IgD-negative memory B cell (primary cell): ENCODE measurements around the gene BRINP3. TPM values are rescaled to one million over a fixed set of nuclear protein-coding genes. Genes with fewer than 3 reads are reported as not detected.
"Not testable (repeated sequence)": the region's sequence is repeated elsewhere in the genome, so short reads cannot be mapped to it uniquely, and the experiment has no call there.

ENCODE experiments used
- H3K27ac Mint-ChIP-seq, 3 donors: one replicate each; pipeline ENCODE4 v1.8.0; 2020 to 2022; ENCODE audit warnings: mild to moderate bottlenecking in 3 of 3, mixed read lengths in 3 of 3, moderate library complexity in 1 of 3
- H3K27me3 Mint-ChIP-seq: one replicate; pipeline ENCODE4 v1.8.0; 2021; ENCODE audit warnings: mixed read lengths
- H3K36me3 Mint-ChIP-seq: one replicate; pipeline ENCODE4 v1.8.0; 2020; ENCODE audit warnings: mild to moderate bottlenecking, mixed read lengths
- H3K4me1 Mint-ChIP-seq, 3 donors: one replicate each; pipeline ENCODE4 v1.8.0; 2020 to 2022; ENCODE audit warnings: mixed read lengths in 3 of 3, mild to moderate bottlenecking in 1 of 3
- H3K4me3 Mint-ChIP-seq, 4 donors: one replicate each; pipeline ENCODE4 v1.8.0; 2020 to 2022; ENCODE audit warnings: mild to moderate bottlenecking in 4 of 4, mixed read lengths in 4 of 4, moderate library complexity in 3 of 4
- H3K9me3 Mint-ChIP-seq, 3 donors: one replicate each; pipeline ENCODE4 v1.8.0; 2020 to 2021; ENCODE audit warnings: mixed read lengths in 3 of 3, mild to moderate bottlenecking in 1 of 3
- polyA plus RNA-seq: library from polyadenylated mRNA; unstranded; fragments of 300-500 nt; fragmentation: Illumina TruSeq; gene quantifications from one replicate; pipeline ENCODE4 v1.2.3, GENCODE V29; 2021

BRINP3 gene
- not detected for polyA plus RNA-seq

DNA sequence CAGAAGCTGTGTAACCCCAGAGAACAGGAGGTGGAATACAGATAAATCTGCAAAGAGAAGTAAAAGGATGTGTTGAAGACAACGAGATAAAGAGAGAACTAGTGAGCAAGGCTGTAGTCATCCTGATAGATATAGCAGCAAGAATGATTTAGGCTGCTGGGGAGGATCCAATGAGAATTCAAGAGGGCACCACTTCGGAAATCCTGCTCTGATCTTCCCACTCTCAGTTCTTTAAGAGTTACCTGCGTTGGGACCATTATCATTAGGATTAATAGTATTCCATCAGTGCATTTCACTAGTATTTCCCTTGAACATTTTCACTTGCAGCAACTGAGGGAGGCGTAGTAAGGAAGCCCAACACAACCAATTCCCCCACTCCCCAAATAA is at the start of gene BRINP3:
TSS of gene BRINP3 (minus strand) at position 103 of the 387 bp plus-strand sequence.
- peaks cover 0 to 7% (median 3%) of the 10 kb centered on the region in 3 donors for H3K4me1 Mint-ChIP-seq
- peaks cover 0 to 6% (median 2%) of the 10 kb centered on the region in 3 donors for H3K9me3 Mint-ChIP-seq
- H3K27ac Mint-ChIP-seq, result no peak within 1 kb of the TSS
- H3K36me3 Mint-ChIP-seq, result no peaks in the 10 kb centered on the region
- H3K27me3 Mint-ChIP-seq, result peaks cover 32% of the 10 kb centered on the region
- no peak within 1 kb of the TSS for H3K4me3 Mint-ChIP-seq

DNA sequence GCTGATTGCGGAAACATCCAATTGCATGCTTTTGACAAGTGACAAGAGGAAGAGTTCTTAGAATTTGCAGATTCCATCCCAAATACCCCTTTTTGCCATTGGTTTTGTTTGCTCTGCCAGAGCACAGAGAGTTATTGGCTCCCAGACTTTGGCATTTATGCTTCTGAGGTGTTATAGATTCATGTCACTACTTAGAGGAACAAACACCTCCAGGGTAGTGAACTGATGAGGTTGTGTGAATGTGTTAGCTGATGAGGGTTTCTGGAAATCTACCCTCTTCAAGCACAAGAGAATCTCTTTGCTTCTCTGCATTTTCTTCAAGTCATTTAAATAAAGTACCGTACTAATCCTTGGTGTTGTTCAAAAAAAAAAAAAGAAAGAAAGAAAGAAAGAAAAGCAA is 33.9 kb upstream of the BRINP3 start:
- H3K36me3 Mint-ChIP-seq, result no peaks in the 10 kb centered on the region
- no peak overlapping the region for H3K27ac Mint-ChIP-seq
- H3K4me3 Mint-ChIP-seq, result no peak overlapping the region
- peaks cover 0 to 3% (median 0%) of the 10 kb centered on the region in 3 donors for H3K9me3 Mint-ChIP-seq
- H3K27me3 Mint-ChIP-seq, result no peaks in the 10 kb centered on the region
- no peaks in the 10 kb centered on the region for H3K4me1 Mint-ChIP-seq

DNA sequence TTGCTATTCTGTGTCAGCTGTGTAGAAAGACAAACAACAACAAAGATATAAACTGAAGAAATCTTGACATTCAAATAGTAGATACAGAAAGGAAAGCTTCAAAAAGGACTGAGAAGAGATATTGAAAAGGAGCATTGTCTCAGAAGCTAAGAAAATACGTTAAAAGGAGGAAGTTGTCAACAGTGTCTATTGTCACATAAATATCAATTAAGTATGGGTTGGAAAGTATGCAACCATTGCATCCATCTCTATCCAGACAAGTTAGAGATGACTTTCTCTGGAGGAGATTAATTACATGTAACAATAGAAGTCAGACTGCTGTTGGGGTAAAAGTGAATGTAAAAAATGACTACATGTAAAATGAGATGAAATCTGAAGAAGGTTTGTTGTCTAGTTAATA is 29.7 kb upstream of the BRINP3 start:
- Mint-ChIP-seq H3K4me3 (no peak overlapping the region), H3K36me3 (no peaks in the 10 kb centered on the region), H3K27me3 (no peaks in the 10 kb centered on the region), H3K4me1 (no peaks in the 10 kb centered on the region), H3K9me3 (peaks cover 0 to 3% (median 0%) of the 10 kb centered on the region in 3 donors), H3K27ac (no peak overlapping the region)

DNA sequence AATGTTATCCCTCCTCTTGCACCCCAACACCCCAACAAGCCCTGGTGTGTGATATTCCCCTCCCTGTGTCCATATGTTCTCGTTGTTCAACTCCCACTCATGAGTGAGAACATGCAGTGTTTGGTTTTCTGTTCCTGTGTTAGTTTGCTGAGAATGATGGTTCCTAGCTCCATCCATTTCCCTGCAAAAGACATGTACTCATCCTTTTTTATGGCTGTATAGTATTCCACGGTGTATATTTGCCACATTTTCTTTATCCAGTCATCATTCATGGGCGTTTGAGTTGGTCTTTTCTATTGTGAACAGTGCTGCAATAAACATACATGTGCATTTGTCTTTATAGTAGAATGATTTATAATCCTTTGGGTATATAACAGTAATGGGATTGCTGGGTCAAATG is 26.9 kb upstream of the BRINP3 start:
- not testable (repeated sequence) for H3K9me3 Mint-ChIP-seq, H3K27me3 Mint-ChIP-seq, H3K4me1 Mint-ChIP-seq

GRCh38 chr1:190497565-190497964 is 19.9 kb upstream of the BRINP3 start:
- no peaks in the 10 kb centered on the region for H3K36me3 Mint-ChIP-seq
- no peak overlapping the region for H3K4me3 Mint-ChIP-seq
- H3K27ac Mint-ChIP-seq, result no peak overlapping the region
- H3K9me3 Mint-ChIP-seq, result peaks cover 0 to 7% (median 2%) of the 10 kb centered on the region in 3 donors
- H3K27me3 Mint-ChIP-seq, result no peaks in the 10 kb centered on the region
- H3K4me1 Mint-ChIP-seq, result no peaks in the 10 kb centered on the region

More for the DNA sequence above, 26.9 kb upstream of the BRINP3 start:
- H3K36me3 Mint-ChIP-seq, H3K4me3 Mint-ChIP-seq, H3K27ac Mint-ChIP-seq: not testable (repeated sequence)

GRCh38 chr1:190494451-190494850 is 16.8 kb upstream of the BRINP3 start:
- no peak overlapping the region for H3K4me3 Mint-ChIP-seq
- no peak overlapping the region for H3K27ac Mint-ChIP-seq
- H3K9me3 Mint-ChIP-seq, result peaks cover 2 to 7% (median 6%) of the 10 kb centered on the region in 3 donors
- H3K27me3 Mint-ChIP-seq, result no peaks in the 10 kb centered on the region
- H3K4me1 Mint-ChIP-seq, result no peaks in the 10 kb centered on the region
- H3K36me3 Mint-ChIP-seq, result no peaks in the 10 kb centered on the region

DNA sequence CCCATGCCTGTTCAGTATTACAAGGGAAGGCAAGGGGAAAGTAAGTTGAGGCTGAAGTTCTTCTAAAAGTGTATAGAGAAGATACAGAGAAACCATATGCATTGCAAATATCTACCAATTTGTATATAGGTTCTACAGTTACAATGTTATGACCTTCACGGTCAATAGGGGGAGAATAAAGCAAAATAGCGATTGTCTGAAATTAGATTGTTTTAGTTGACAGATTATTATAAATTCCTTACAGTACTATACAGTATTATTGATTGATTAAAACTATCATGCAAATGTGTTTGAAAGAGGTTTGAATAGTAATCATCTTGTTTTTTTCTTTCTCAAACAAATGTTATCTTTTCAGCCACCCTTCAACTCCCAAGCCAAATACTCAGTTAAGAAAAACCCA is 13.7 kb upstream of the BRINP3 start:
- H3K4me3 Mint-ChIP-seq, result no peak overlapping the region
- peaks cover 0 to 11% (median 7%) of the 10 kb centered on the region in 3 donors for H3K9me3 Mint-ChIP-seq
- H3K36me3 Mint-ChIP-seq, result no peaks in the 10 kb centered on the region
- H3K27me3 Mint-ChIP-seq, result no peaks in the 10 kb centered on the region
- H3K4me1 Mint-ChIP-seq, result no peaks in the 10 kb centered on the region
- no peak overlapping the region for H3K27ac Mint-ChIP-seq

DNA sequence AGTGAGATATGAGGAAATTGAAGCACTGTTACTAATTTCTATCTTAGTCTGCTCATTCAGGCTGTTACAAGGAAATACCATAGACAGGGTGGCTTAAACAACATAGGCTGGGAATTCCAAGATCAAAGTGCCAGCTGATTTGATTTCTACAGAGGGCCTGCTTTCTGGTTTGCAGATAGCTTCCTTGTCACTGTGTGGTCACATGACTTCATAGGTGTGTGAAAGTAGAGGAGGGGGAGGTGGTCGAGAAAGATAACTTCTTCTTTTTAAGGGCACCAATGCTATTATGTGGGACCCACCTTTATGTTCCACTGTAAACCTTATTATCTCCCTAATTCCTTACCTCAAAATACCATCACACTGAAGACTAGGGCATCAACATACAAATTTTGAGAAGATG is 6.4 kb upstream of the BRINP3 start:
- Mint-ChIP-seq H3K4me3 (no peak overlapping the region), H3K27ac (no peak overlapping the region), H3K4me1 (no peaks in the 10 kb centered on the region), H3K36me3 (no peaks in the 10 kb centered on the region), H3K27me3 (peaks cover 1% of the 10 kb centered on the region), H3K9me3 (peaks cover under 1 to 2% (median 1%) of the 10 kb centered on the region in 3 donors)

- peaks cover 0 to 4% (median 2%) of the 10 kb centered on the region in 3 donors for H3K9me3 Mint-ChIP-seq
- no peak overlapping the region for H3K27ac Mint-ChIP-seq
- H3K4me3 Mint-ChIP-seq, result no peak overlapping the region
- H3K27me3 Mint-ChIP-seq, result peaks cover 30% of the 10 kb centered on the region
- no peaks in the 10 kb centered on the region for H3K36me3 Mint-ChIP-seq
- peaks cover 0 to 7% (median 3%) of the 10 kb centered on the region in 3 donors for H3K4me1 Mint-ChIP-seq
Measured at GRCh38 chr1:190480231-190480630, 2.6 kb upstream of the BRINP3 start.

GRCh38 chr1:190479516-190479915 is 1.9 kb upstream of the BRINP3 start:
- H3K9me3 Mint-ChIP-seq, result peaks cover 0 to 4% (median 2%) of the 10 kb centered on the region in 3 donors
- no peak overlapping the region for H3K27ac Mint-ChIP-seq
- H3K27me3 Mint-ChIP-seq, result peaks cover 32% of the 10 kb centered on the region
- no peaks in the 10 kb centered on the region for H3K36me3 Mint-ChIP-seq
- H3K4me1 Mint-ChIP-seq, result peaks cover 0 to 7% (median 3%) of the 10 kb centered on the region in 3 donors
- H3K4me3 Mint-ChIP-seq, result no peak overlapping the region

DNA sequence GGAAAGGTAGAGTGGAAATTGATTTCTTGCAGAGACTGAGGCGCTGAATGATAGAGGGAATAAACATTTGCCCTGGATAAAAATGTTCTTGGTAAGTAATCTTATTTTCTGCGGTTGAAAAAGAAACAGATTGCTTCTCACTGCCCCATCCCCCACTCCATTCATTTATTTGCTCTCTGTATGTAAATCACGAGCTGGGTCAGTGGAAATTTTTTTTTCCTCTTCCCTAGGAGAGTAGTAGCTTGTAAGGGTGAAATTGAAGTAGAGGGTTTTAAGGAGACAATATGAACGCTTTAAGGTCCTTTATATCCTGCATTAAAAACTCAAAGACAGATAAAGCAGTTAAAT is 1.4 kb upstream of the BRINP3 start:
- Mint-ChIP-seq H3K27me3 (peaks cover 32% of the 10 kb centered on the region), H3K27ac (no peak overlapping the region), H3K36me3 (no peaks in the 10 kb centered on the region), H3K4me3 (no peak overlapping the region), H3K9me3 (peaks cover 0 to 6% (median 2%) of the 10 kb centered on the region in 3 donors), H3K4me1 (peaks cover 0 to 7% (median 3%) of the 10 kb centered on the region in 3 donors)

DNA sequence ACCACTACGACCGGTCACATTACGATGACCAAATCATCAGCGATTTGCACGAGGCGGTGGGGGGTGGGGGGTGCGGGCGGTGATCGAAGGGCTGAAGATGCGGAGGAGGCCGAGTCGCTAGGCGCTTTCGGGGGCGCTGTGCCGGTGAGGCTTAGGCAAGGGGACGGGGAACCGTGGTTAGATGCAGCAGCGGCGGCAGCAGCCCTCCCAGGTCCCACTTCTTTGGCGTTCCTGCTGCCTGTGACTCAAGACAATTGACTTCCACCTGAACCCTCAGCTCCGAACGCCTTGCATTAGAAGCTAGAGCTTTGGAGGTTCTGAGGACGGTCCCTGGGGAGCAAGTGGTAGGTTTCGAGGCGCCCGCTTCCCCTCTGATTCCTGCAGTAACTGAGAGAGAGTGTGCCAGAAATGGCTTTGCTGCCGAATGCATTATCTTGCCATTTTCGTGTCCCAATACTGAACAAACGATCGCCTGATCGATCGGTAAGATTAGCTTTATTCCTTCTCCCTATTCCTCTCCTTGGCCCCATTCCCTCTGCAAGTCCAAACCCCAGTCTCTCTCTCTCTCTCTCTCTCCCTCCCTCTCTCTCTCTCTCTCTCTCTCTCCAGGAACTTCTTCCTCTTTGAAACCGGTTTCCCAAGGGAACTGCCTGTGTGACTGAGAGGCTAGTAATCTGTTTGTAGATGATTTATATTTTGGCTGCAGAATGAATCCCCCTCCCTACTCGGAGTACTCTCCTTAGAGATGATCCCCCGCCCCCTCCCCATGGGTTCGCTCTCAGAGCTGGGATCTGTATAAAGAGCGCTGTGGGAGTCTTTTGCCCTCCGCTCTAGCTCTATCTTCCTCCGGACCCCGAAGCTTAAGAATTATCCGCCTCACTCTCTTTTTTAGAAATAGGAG is 735 bp upstream of the BRINP3 start:
- no peak overlapping the region for H3K27ac Mint-ChIP-seq
- H3K27me3 Mint-ChIP-seq, result peaks cover 32% of the 10 kb centered on the region
- no peak overlapping the region for H3K4me3 Mint-ChIP-seq

GRCh38 chr1:190476806-190477205 is 858 bp downstream of the BRINP3 start:
- peaks cover 32% of the 10 kb centered on the region for H3K27me3 Mint-ChIP-seq
- no peak overlapping the region for H3K27ac Mint-ChIP-seq
- H3K36me3 Mint-ChIP-seq, result no peaks in the 10 kb centered on the region
- H3K4me1 Mint-ChIP-seq, result peaks cover 0 to 7% (median 3%) of the 10 kb centered on the region in 3 donors
- H3K4me3 Mint-ChIP-seq, result no peak overlapping the region
- H3K9me3 Mint-ChIP-seq, result peaks cover 0 to 6% (median 2%) of the 10 kb centered on the region in 3 donors

More for the DNA sequence above, 735 bp upstream of the BRINP3 start:
- H3K36me3 Mint-ChIP-seq, result no peaks in the 10 kb centered on the region
- H3K4me1 Mint-ChIP-seq, result peaks cover 0 to 7% (median 3%) of the 10 kb centered on the region in 3 donors
- H3K9me3 Mint-ChIP-seq, result peaks cover 0 to 6% (median 2%) of the 10 kb centered on the region in 3 donors

DNA sequence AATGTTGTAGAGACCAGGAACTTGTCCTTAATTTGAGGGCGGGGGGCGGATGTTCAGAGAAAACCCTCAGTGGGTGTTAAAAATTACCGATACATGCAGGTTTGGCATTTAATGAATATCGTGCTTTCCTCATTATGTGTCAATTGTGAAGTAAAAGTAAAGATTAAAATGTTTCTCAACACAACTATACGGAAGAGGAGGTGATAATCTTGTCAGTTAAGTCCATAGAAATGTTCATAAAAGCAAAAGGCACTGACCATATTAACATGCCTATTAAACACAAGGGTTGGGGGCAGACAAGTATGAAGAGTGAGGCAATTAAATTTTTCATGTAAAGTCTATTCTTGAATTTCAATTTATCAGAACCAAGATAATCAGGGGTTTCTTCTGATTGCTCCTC is 1.3 kb downstream of the BRINP3 start:
- H3K27me3 Mint-ChIP-seq, result peaks cover 32% of the 10 kb centered on the region
- peaks cover 0 to 7% (median 3%) of the 10 kb centered on the region in 3 donors for H3K4me1 Mint-ChIP-seq
- H3K9me3 Mint-ChIP-seq, result peaks cover 0 to 6% (median 2%) of the 10 kb centered on the region in 3 donors
- no peak overlapping the region for H3K4me3 Mint-ChIP-seq
- H3K27ac Mint-ChIP-seq, result no peak overlapping the region
- no peaks in the 10 kb centered on the region for H3K36me3 Mint-ChIP-seq

DNA sequence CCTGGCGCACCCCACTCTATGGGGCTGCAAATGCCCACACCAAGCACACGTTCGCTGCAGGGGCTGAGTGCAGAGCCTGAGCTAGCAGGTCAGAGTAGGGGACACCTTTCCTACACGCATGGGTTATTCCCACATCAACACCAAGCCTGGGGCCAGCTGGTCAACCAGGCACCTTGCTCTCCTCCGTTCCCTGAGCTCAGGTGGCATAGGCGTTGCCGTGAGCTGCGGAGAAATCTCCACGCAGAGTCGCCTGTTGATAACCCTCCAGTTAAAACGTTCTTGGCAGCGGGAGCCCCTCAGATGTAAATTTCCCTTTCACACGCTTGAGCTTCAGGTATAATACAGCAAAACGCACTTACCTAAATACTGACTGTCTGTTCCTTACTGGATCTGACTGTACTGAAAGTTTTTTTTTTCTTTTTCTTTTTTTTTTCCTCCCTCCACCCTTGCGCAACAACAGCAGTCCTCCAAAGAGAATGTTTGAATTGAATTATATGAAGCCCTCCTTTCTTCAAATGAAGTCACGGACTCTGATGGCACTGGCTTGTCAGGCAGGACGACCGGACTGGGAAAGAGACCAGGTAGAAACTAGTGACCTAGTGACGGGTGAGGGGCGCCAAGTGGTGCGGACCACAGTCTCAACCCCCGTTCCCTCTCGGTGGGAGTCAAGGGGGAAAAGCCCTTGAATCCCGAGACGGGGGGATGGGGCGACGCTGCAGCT is 2.1 kb downstream of the BRINP3 start:
- Mint-ChIP-seq H3K27ac (no peak overlapping the region), H3K9me3 (peaks cover 0 to 6% (median 2%) of the 10 kb centered on the region in 3 donors), H3K36me3 (no peaks in the 10 kb centered on the region), H3K4me1 (peaks cover 0 to 7% (median 3%) of the 10 kb centered on the region in 3 donors), H3K27me3 (peaks cover 32% of the 10 kb centered on the region), H3K4me3 (no peak overlapping the region)
